ENCODE measurements around the gene ICE1. TPM values are rescaled to one million over a fixed set of nuclear protein-coding genes. Genes with fewer than 3 reads are reported as not detected.

ICE1 gene
- total RNA-seq, 4 donors from 2014 or later: 19.8 to 51.9 (median 25.9) TPM

DNA sequence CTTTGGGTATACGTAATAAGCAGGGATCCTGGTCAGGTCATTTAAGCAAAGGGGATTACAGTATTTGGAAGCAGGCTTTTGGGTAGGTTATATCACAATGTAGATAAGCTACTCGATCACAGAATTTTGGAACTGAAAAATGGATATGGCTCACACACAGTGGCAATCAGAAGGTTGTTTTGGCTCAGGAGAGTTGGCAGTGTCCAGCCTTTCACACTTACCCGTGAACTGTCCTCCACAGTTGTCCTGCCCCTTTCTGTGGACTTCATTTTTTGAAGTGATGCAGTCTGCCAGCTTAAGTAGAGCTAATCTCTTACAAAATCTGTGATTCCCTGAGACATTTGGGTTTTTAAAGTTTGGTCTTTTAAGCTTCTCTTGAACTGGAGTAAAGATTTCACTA, 30.7 kb downstream of the ICE1 start:
- no peak for DNase-seq
- intact Hi-C loops (cut with DNase I; ENCODE audit: low total_unique reads): no loop called here
- in situ Hi-C loops (cut with MboI; ENCODE audit: low pct_ligation_motif_present in 1 of 4, low pct_unique_long_range_greater_than_20kb in 1 of 4, low sequenced_read_pairs in 3 of 4): no loop called here

DNA sequence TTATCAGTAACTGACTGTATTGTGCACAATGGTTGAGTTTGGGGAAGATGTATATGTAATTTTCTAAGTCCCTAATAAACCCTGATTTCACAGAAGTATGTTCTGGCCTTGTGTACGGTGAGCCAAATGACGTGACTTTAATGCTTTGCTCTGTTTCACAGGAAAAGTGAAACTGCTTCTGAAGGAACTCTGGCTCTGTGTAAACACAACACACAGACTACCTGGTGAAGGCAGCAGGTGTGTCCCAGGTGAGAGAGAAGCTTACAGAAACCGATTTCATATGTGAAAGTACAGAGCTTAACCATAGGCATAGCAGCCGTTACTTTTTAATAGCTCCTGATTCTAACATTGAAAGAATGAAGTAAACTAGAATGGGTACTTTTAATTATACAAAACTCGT, 31.9 kb downstream of the ICE1 start:
- H3K9me3 ChIP-seq: no peaks in the 10 kb centered on the region
- intact Hi-C loops (cut with DNase I; ENCODE audit: low total_unique reads): no loop called here
- no peak overlapping the region for H3K4me3 ChIP-seq
- peak overlapping the region in 1 of 4 donors; percentile 32 for H3K27ac ChIP-seq
- H3K4me1 ChIP-seq: no peaks in the 10 kb centered on the region
- in situ Hi-C loops (cut with MboI; ENCODE audit: low pct_ligation_motif_present in 1 of 4, low pct_unique_long_range_greater_than_20kb in 1 of 4, low sequenced_read_pairs in 3 of 4): no loop called here
- H3K36me3 ChIP-seq: peaks cover 0 to 66% (median 25%) of the 10 kb centered on the region in 4 donors
- DNase-seq: no peak
- no peak for TF ChIP-seq POLR2A (IDR thresholded peaks at IDR 0.05)
- TF ChIP-seq, protein P1, sequence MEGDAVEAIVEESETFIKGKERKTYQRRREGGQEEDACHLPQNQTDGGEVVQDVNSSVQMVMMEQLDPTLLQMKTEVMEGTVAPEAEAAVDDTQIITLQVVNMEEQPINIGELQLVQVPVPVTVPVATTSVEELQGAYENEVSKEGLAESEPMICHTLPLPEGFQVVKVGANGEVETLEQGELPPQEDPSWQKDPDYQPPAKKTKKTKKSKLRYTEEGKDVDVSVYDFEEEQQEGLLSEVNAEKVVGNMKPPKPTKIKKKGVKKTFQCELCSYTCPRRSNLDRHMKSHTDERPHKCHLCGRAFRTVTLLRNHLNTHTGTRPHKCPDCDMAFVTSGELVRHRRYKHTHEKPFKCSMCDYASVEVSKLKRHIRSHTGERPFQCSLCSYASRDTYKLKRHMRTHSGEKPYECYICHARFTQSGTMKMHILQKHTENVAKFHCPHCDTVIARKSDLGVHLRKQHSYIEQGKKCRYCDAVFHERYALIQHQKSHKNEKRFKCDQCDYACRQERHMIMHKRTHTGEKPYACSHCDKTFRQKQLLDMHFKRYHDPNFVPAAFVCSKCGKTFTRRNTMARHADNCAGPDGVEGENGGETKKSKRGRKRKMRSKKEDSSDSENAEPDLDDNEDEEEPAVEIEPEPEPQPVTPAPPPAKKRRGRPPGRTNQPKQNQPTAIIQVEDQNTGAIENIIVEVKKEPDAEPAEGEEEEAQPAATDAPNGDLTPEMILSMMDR (IDR thresholded peaks at IDR 0.05): no peak
- TF ChIP-seq POLR2AphosphoS5 (IDR thresholded peaks at IDR 0.05): no peak
- no peaks in the 10 kb centered on the region for H3K27me3 ChIP-seq
- 37 to 54% methylated on average over 5 of the region's 5 CpGs for WGBS, 2 donors (ENCODE audit: low coverage in 1 of 2)

More for the DNA sequence above, 30.7 kb downstream of the ICE1 start:
- TF ChIP-seq, protein P1 (IDR thresholded peaks at IDR 0.05): no peak
- 92 to 97% methylated on average over 3 of the region's 3 CpGs for WGBS, 2 donors (ENCODE audit: low coverage in 1 of 2)
- no peaks in the 10 kb centered on the region for H3K27me3 ChIP-seq
- no peaks in the 10 kb centered on the region for H3K9me3 ChIP-seq
- no peak overlapping the region for H3K27ac ChIP-seq
- H3K4me3 ChIP-seq: no peak overlapping the region
- H3K36me3 ChIP-seq: peaks cover 0 to 63% (median 26%) of the 10 kb centered on the region in 4 donors
- no peaks in the 10 kb centered on the region for H3K4me1 ChIP-seq

DNA sequence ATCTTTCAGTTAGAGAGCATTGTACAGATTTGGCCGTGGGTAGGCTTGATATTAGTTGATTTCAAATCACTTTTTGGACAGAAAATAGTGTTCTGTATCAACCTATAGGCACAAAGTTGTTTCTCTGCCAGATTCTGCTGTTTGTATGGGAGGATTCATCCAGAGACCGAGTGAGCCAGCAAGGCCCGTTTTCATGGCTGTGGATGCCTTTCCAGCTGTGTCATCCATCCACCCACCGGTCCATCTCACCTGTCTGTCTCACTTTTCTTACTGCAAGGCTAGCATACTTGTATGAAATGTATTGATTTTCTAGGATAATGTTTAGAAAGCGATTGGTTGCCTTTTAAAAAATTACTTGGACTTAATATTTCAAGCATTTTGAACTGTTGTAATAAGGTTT, 34.4 kb downstream of the ICE1 start:
- TF ChIP-seq POLR2A (IDR thresholded peaks at IDR 0.05) (no peak), EP300 (IDR thresholded peaks at IDR 0.05; ENCODE audit: low read depth) (no peak), POLR2AphosphoS5 (IDR thresholded peaks at IDR 0.05) (no peak)
- TF ChIP-seq, protein P1 (IDR thresholded peaks at IDR 0.05): no peak
- Histone ChIP-seq H3K4me3 (no peak overlapping the region), H3K9me3 (no peaks in the 10 kb centered on the region), H3K27ac (no peak overlapping the region), H3K36me3 (peaks cover 0 to 75% (median 27%) of the 10 kb centered on the region in 4 donors), H3K27me3 (no peaks in the 10 kb centered on the region), H3K4me1 (no peaks in the 10 kb centered on the region)
- intact Hi-C loops (cut with DNase I; ENCODE audit: low total_unique reads) (no loop called here), in situ Hi-C loops (cut with MboI; ENCODE audit: low pct_ligation_motif_present in 1 of 4, low pct_unique_long_range_greater_than_20kb in 1 of 4, low sequenced_read_pairs in 3 of 4) (no loop called here)
- WGBS, 2 donors (ENCODE audit: low coverage in 1 of 2): 94% methylated on average over 2 to 5 of the region's 5 CpGs
- DNase-seq: no peak

DNA sequence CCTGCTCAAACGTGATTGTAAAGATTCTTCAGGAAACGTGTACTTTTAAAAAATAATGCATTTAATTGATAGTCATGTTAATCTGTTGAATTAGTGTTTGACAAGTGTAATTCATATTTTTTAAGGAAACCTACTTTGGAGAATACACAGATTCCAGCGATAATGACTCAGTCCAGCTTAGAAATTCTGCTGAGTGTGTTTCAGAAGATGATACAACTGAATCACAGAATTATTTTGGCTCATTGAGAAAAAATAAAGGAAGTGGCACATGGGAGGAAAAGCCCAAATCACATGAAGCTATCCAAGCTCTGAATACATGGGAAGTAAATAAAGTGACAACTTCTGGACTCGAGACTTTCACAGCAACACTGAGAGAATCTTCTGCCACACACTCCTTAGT, 37.8 kb downstream of the ICE1 start:
- intact Hi-C loops (cut with DNase I; ENCODE audit: low total_unique reads) (no loop called here), in situ Hi-C loops (cut with MboI; ENCODE audit: low pct_ligation_motif_present in 1 of 4, low pct_unique_long_range_greater_than_20kb in 1 of 4, low sequenced_read_pairs in 3 of 4) (no loop called here)
- TF ChIP-seq, protein P1 (IDR thresholded peaks at IDR 0.05): no peak
- TF ChIP-seq EP300 (IDR thresholded peaks at IDR 0.05; ENCODE audit: low read depth): no peak
- TF ChIP-seq POLR2AphosphoS5 (IDR thresholded peaks at IDR 0.05): no peak
- TF ChIP-seq POLR2A (IDR thresholded peaks at IDR 0.05): no peak
- no peaks in the 10 kb centered on the region for H3K4me1 ChIP-seq
- H3K27me3 ChIP-seq: no peaks in the 10 kb centered on the region
- DNase-seq: no peak
- 89% methylated on average over 4 of the region's 4 CpGs for WGBS, 2 donors (ENCODE audit: low coverage in 1 of 2)
- no peak overlapping the region for H3K4me3 ChIP-seq
- H3K9me3 ChIP-seq: no peaks in the 10 kb centered on the region
- H3K27ac ChIP-seq: no peak overlapping the region
- peaks cover 0 to 68% (median 32%) of the 10 kb centered on the region in 4 donors for H3K36me3 ChIP-seq

Measured in transverse colon (tissue), 4 donors.